Astrocyte (in vitro differentiated cells and primary cell): Measurements from ENCODE around the gene MTHFS. TPM values are rescaled to one million over a fixed set of nuclear protein-coding genes. Genes with fewer than 3 reads are reported as not detected.

Source experiments
- DNase-seq: peaks from one replicate; pipeline ENCODE4 v3.0.0-alpha.2; 2010; ENCODE audit warnings: low read depth
- FAIRE-seq: peaks from 2 replicates; lab custom pipeline; 2011; peaks lifted over from hg19 to GRCh38; lab: Jason Lieb, UNC
- H2AFZ ChIP-seq: 2 replicates; pipeline ENCODE4 v1.6.0; 2012; ENCODE audit warnings: low read depth, low read length, inconsistent platforms
- H3K27ac ChIP-seq: 2 replicates; pipeline ENCODE4 v1.5.1; 2011; ENCODE audit warnings: low read depth, low read length, inconsistent platforms
- H3K27me3 ChIP-seq: 2 replicates; pipeline ENCODE4 v1.6.0; 2011; ENCODE audit warnings: low read length, inconsistent platforms; ENCODE audit not compliant: insufficient read depth
- H3K36me3 ChIP-seq: 2 replicates; pipeline ENCODE4 v1.5.1; 2011; ENCODE audit warnings: low read length, inconsistent platforms; ENCODE audit not compliant: insufficient read depth
- H3K4me1 ChIP-seq: 2 replicates; pipeline ENCODE4 v1.5.1; 2011; ENCODE audit warnings: low read length, inconsistent platforms; ENCODE audit not compliant: insufficient read depth
- H3K4me2 ChIP-seq: 2 replicates; pipeline ENCODE4 v1.6.0; 2012; ENCODE audit warnings: low read length, inconsistent platforms
- H3K4me3 ChIP-seq: 2 replicates; pipeline ENCODE4 v1.5.1; 2011; ENCODE audit warnings: low read depth, mild to moderate bottlenecking, low read length, inconsistent platforms; ENCODE audit not compliant: insufficient read depth
- H3K79me2 ChIP-seq: 2 replicates; pipeline ENCODE4 v1.6.0; 2012; ENCODE audit warnings: mild to moderate bottlenecking, low read length, inconsistent platforms; ENCODE audit not compliant: insufficient read depth
- H3K9ac ChIP-seq: 2 replicates; pipeline ENCODE4 v1.6.0; 2012; ENCODE audit warnings: mild to moderate bottlenecking, low read length, inconsistent platforms
- H3K9me3 ChIP-seq: 2 replicates; pipeline ENCODE4 v1.5.1; 2012; ENCODE audit warnings: low read depth, mild to moderate bottlenecking, low read length, inconsistent platforms; ENCODE audit not compliant: insufficient read depth
- H4K20me1 ChIP-seq: 2 replicates; pipeline ENCODE4 v1.6.0; 2012; ENCODE audit warnings: low read length, inconsistent platforms; ENCODE audit not compliant: insufficient read depth
- H3K27ac Mint-ChIP-seq: one replicate; pipeline ENCODE4 v1.8.0; 2021; ENCODE audit warnings: mild to moderate bottlenecking, mixed read lengths; ENCODE audit not compliant: unreplicated experiment
- H3K27me3 Mint-ChIP-seq: one replicate; pipeline ENCODE4 v1.8.0; 2021; ENCODE audit warnings: low read depth, mixed read lengths; ENCODE audit not compliant: unreplicated experiment
- H3K36me3 Mint-ChIP-seq: one replicate; pipeline ENCODE4 v1.8.0; 2021; ENCODE audit warnings: low read depth, mixed read lengths; ENCODE audit not compliant: unreplicated experiment
- H3K4me1 Mint-ChIP-seq: one replicate; pipeline ENCODE4 v1.8.0; 2021; ENCODE audit warnings: low read depth, mixed read lengths; ENCODE audit not compliant: unreplicated experiment
- H3K4me3 Mint-ChIP-seq: one replicate; pipeline ENCODE4 v1.8.0; 2021; ENCODE audit warnings: mild to moderate bottlenecking, moderate library complexity, mixed read lengths; ENCODE audit not compliant: unreplicated experiment
- H3K9me3 Mint-ChIP-seq: one replicate; pipeline ENCODE4 v1.8.0; 2021; ENCODE audit warnings: mild to moderate bottlenecking, mixed read lengths; ENCODE audit not compliant: unreplicated experiment
- EZH2 ChIP-seq: IDR thresholded peaks from 2 replicates; pipeline ENCODE4 v1.6.1; 2012; ENCODE audit warnings: mild to moderate bottlenecking, low read length, inconsistent platforms; ENCODE audit not compliant: insufficient read depth
- total RNA-seq: library from RNA; stranded (reverse); gene quantifications from 2 replicates; pipeline ENCODE4 v1.2.1, GENCODE V29; 2021
- TF ChIP-seq, protein P1 (sequence below): IDR thresholded peaks from 2 replicates; pipeline ENCODE4 v1.5.1; 2011; ENCODE audit warnings: low read depth, mild to moderate bottlenecking, inconsistent platforms, low read length, moderate library complexity; ENCODE audit not compliant: insufficient read depth

Gene MTHFS
- total RNA-seq, 1 donor from 2014 or later, result 20.0 TPM

DNA sequence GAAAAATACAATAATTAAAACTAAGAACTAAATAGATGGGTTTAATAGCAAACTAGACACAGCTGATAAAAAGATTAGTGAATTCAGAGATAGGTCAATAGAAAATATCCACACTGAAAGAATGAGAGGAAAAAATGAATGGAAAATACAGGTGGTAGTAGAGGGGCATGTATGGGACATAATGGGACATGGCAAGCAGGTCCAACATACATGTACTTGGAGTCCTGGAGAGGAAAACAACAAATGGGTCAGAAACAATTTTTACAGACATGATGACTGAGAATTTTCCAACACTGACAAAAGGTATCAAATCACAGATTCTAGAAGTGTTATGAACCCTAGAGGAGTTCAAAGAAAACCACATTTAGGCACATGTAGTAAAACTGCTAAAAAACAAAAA is 68.4 kb downstream of the MTHFS start:
- H3K36me3 ChIP-seq, result no peaks in the 10 kb centered on the region
- H3K9me3 ChIP-seq, result no peaks in the 10 kb centered on the region
- H3K27me3 Mint-ChIP-seq, result no peaks in the 10 kb centered on the region
- H3K27ac Mint-ChIP-seq, result no peak overlapping the region
- H3K9ac ChIP-seq, result no peak overlapping the region
- no peak for TF ChIP-seq EZH2
- TF ChIP-seq, protein P1, sequence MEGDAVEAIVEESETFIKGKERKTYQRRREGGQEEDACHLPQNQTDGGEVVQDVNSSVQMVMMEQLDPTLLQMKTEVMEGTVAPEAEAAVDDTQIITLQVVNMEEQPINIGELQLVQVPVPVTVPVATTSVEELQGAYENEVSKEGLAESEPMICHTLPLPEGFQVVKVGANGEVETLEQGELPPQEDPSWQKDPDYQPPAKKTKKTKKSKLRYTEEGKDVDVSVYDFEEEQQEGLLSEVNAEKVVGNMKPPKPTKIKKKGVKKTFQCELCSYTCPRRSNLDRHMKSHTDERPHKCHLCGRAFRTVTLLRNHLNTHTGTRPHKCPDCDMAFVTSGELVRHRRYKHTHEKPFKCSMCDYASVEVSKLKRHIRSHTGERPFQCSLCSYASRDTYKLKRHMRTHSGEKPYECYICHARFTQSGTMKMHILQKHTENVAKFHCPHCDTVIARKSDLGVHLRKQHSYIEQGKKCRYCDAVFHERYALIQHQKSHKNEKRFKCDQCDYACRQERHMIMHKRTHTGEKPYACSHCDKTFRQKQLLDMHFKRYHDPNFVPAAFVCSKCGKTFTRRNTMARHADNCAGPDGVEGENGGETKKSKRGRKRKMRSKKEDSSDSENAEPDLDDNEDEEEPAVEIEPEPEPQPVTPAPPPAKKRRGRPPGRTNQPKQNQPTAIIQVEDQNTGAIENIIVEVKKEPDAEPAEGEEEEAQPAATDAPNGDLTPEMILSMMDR, result no peak
- DNase-seq (no peak), FAIRE-seq (no peak)
- H4K20me1 ChIP-seq, result no peaks in the 10 kb centered on the region
- no peak overlapping the region for H3K27ac ChIP-seq
- no peak overlapping the region for H3K4me3 Mint-ChIP-seq
- H3K4me1 Mint-ChIP-seq, result no peaks in the 10 kb centered on the region
- H3K4me2 ChIP-seq, result no peak overlapping the region
- no peaks in the 10 kb centered on the region for H3K4me1 ChIP-seq
- H2AFZ ChIP-seq, result no peak overlapping the region
- H3K27me3 ChIP-seq, result no peaks in the 10 kb centered on the region
- H3K79me2 ChIP-seq, result no peaks in the 10 kb centered on the region
- peaks cover 4% of the 10 kb centered on the region for H3K9me3 Mint-ChIP-seq
- H3K36me3 Mint-ChIP-seq, result peaks cover 19% of the 10 kb centered on the region
- no peak overlapping the region for H3K4me3 ChIP-seq

DNA sequence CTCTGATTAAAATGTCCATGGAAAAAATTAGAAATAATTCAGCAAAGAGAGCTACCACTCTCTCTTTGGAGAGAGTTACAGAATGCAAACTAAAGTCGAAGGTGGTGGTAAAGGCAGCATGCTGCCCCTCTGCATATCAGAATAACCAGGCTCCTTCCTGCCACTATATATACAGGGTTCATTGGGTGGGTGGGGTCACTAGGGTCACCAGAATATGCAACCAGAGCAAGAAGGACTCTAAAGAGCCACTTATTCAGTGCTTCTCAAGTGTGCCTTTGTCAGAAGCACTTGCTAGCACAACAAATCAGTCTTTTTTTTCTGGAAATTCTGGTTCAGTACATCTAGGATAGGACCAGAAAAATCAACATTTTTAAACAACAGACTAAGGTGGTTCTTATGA is 70.0 kb downstream of the MTHFS start:
- no peak overlapping the region for H2AFZ ChIP-seq
- no peaks in the 10 kb centered on the region for H3K4me1 ChIP-seq
- H3K4me3 ChIP-seq, result no peak overlapping the region
- H3K27me3 ChIP-seq, result no peaks in the 10 kb centered on the region
- no peak overlapping the region for H3K4me2 ChIP-seq
- TF ChIP-seq, protein P1, result no peak
- TF ChIP-seq EZH2, result no peak
- H4K20me1 ChIP-seq, result no peaks in the 10 kb centered on the region
- H3K27me3 Mint-ChIP-seq, result no peaks in the 10 kb centered on the region
- H3K36me3 ChIP-seq, result no peaks in the 10 kb centered on the region
- H3K36me3 Mint-ChIP-seq, result peaks cover 15% of the 10 kb centered on the region
- H3K4me1 Mint-ChIP-seq, result no peaks in the 10 kb centered on the region
- no peak overlapping the region for H3K27ac ChIP-seq
- H3K9ac ChIP-seq, result no peak overlapping the region
- DNase-seq (no peak), FAIRE-seq (no peak)
- peaks cover 1% of the 10 kb centered on the region for H3K9me3 Mint-ChIP-seq
- H3K4me3 Mint-ChIP-seq, result no peak overlapping the region
- no peaks in the 10 kb centered on the region for H3K9me3 ChIP-seq
- H3K27ac Mint-ChIP-seq, result no peak overlapping the region
- H3K79me2 ChIP-seq, result no peaks in the 10 kb centered on the region

DNA sequence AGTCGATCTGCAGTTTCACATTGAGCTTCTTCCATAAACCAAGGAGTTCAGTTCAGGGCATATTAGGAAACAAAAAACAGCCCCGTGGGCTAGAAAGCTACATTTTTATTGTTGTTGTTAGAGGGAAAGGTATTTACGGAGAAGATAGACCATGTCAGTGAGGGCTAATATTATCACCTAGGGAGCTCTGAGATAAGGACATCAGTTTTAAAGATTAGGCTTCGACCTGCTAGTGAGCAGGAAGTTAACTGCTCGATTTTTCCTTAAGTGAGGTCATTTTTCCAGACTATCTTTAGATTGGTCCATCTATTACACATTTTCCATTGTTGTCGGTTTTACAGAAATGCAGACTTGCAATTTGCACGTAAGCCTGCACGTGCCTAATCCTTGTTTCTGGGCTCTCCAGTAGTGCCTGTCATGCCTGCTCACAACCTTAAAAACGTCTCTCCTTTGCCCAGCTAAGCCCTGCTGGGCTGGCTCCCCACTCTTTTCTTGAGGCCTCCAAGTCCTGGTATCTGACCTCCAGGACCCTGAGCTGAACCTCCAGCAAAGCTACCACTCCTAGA is 72.6 kb downstream of the MTHFS start:
- TF ChIP-seq, protein P1, result no peak
- no peak for TF ChIP-seq EZH2
- peaks cover 9% of the 10 kb centered on the region for H3K36me3 Mint-ChIP-seq
- DNase-seq (no peak), FAIRE-seq (no peak)
- Histone ChIP-seq H2AFZ (no peak overlapping the region), H3K4me1 (no peaks in the 10 kb centered on the region), H3K27me3 (no peaks in the 10 kb centered on the region), H3K9me3 (no peaks in the 10 kb centered on the region), H3K4me3 (no peak overlapping the region), H3K27ac (no peak overlapping the region), H3K9ac (no peak overlapping the region), H3K4me2 (no peak overlapping the region), H4K20me1 (no peaks in the 10 kb centered on the region), H3K36me3 (no peaks in the 10 kb centered on the region), H3K79me2 (no peaks in the 10 kb centered on the region)
- no peaks in the 10 kb centered on the region for H3K4me1 Mint-ChIP-seq
- no peak overlapping the region for H3K4me3 Mint-ChIP-seq
- no peak overlapping the region for H3K27ac Mint-ChIP-seq
- peaks cover 9% of the 10 kb centered on the region for H3K9me3 Mint-ChIP-seq
- no peaks in the 10 kb centered on the region for H3K27me3 Mint-ChIP-seq
